ENCODE data around the gene CAMK2N2.
"Not testable (repeated sequence)": the region's sequence is repeated elsewhere in the genome, so short reads cannot be mapped to it uniquely, and the experiment has no call there.

The CAMK2N2 gene

GRCh38 chr3:184272269-184272668 is 10.9 kb upstream of the CAMK2N2 start:
- no peak for DNase-seq (ENCODE audit: low spot score)

GRCh38 chr3:184267249-184267648 is 5.9 kb upstream of the CAMK2N2 start:
- DNase-seq (ENCODE audit: low spot score): not testable (repeated sequence)

GRCh38 chr3:184262764-184263179 is 1.4 kb upstream of the CAMK2N2 start:
- DNase-seq (ENCODE audit: low spot score): no peak

GRCh38 chr3:184261854-184262763 is 756 bp upstream of the CAMK2N2 start:
- DNase-seq (ENCODE audit: low spot score): peak; percentile 53

GRCh38 chr3:184260724-184261269 is 556 bp downstream of the CAMK2N2 start:
- DNase-seq (ENCODE audit: low spot score): no peak

- DNase-seq (ENCODE audit: low spot score): peak; percentile 60
These were observed 1.3 kb downstream of the CAMK2N2 start for GRCh38 chr3:184259878-184260723.

- DNase-seq (ENCODE audit: low spot score): no peak
These were observed 1.9 kb downstream of the CAMK2N2 start for GRCh38 chr3:184259396-184259877.

GRCh38 chr3:184258926-184259325 is 2.4 kb downstream of the CAMK2N2 start:
- no peak for DNase-seq (ENCODE audit: low spot score)

GRCh38 chr3:184257083-184257915 is 4.1 kb downstream of the CAMK2N2 start:
- no peak for DNase-seq (ENCODE audit: low spot score)

- DNase-seq (ENCODE audit: low spot score): no peak
These were observed 5.9 kb downstream of the CAMK2N2 start for GRCh38 chr3:184255291-184256039.

- peak; percentile 89 for DNase-seq (ENCODE audit: low spot score)
These were observed 11.1 kb downstream of the CAMK2N2 start for GRCh38 chr3:184250167-184250828.

- DNase-seq (ENCODE audit: low spot score): peak; percentile 94
These were observed 11.8 kb downstream of the CAMK2N2 start, which contains the start of gene EEF1AKMT4 for GRCh38 chr3:184249412-184250166. Gene EEF1AKMT4 (plus strand): TSS chr3:184249672. CDS start chr3:184249695, 23 bp downstream.

- DNase-seq (ENCODE audit: low spot score): peak; percentile 81
These were observed 12.6 kb downstream of the CAMK2N2 start, which contains the start of gene ALG3 for GRCh38 chr3:184248454-184249411. Gene ALG3 (minus strand): TSS chr3:184248962. CDS start chr3:184248940, 22 bp downstream.

GRCh38 chr3:184242297-184242685 is 19.1 kb downstream of the CAMK2N2 start:
- DNase-seq (ENCODE audit: low spot score): peak; percentile 3

GRCh38 chr3:184241447-184242296 is 19.7 kb downstream of the CAMK2N2 start:
- DNase-seq (ENCODE audit: low spot score): peak; percentile 63

- peak; percentile 14 for DNase-seq (ENCODE audit: low spot score)
These were observed 20.3 kb downstream of the CAMK2N2 start for GRCh38 chr3:184241141-184241446.

Data from HuH-7.5 (cell line).